Erythroblast (primary cell): ENCODE measurements around the gene NEDD9.

ENCODE experiments used
- DNase-seq, 2 experiments: peaks; one replicate each; lab custom pipeline; 2025; lab: John Stamatoyannopoulos, UW
- GATA1 ChIP-seq: IDR thresholded peaks from 2 replicates; pipeline ENCODE4 v1.6.1; 2011; ENCODE audit warnings: low read depth, mild to moderate bottlenecking, control low read depth, low read length, moderate library complexity
- POLR2A ChIP-seq: IDR thresholded peaks from 2 replicates; pipeline ENCODE4 v1.6.1; 2011; ENCODE audit warnings: mild to moderate bottlenecking, low read length

The NEDD9 gene

GRCh38 chr6:11250108-11250507 lies 17.6 kb upstream of the NEDD9 start:
- DNase-seq: no peak
- no peak for TF ChIP-seq GATA1
- TF ChIP-seq POLR2A: no peak

- no peak for DNase-seq
- TF ChIP-seq GATA1 (no peak), POLR2A (no peak)
Measured at GRCh38 chr6:11248974-11249761, 16.7 kb upstream of the NEDD9 start.

- no peak for DNase-seq
- no peak for TF ChIP-seq GATA1
- TF ChIP-seq POLR2A: no peak
Measured at GRCh38 chr6:11246722-11247121, 14.3 kb upstream of the NEDD9 start.

GRCh38 chr6:11245381-11246256 lies 13.2 kb upstream of the NEDD9 start:
- DNase-seq: no peak

GRCh38 chr6:11244387-11245126 lies 12.1 kb upstream of the NEDD9 start:
- TF ChIP-seq POLR2A: no peak
- no peak for TF ChIP-seq GATA1
- no peak for DNase-seq

More at GRCh38 chr6:11245381-11246256, 13.2 kb upstream of the NEDD9 start:
- TF ChIP-seq GATA1 (no peak), POLR2A (no peak)

GRCh38 chr6:11243861-11244260 lies 11.4 kb upstream of the NEDD9 start:
- TF ChIP-seq GATA1 (no peak), POLR2A (no peak)
- no peak for DNase-seq

- no peak for DNase-seq
Measured at GRCh38 chr6:11242711-11243110, 10.2 kb upstream of the NEDD9 start.

GRCh38 chr6:11241793-11242201 lies 9.3 kb upstream of the NEDD9 start:
- TF ChIP-seq GATA1 (no peak), POLR2A (no peak)
- no peak for DNase-seq

More at GRCh38 chr6:11242711-11243110, 10.2 kb upstream of the NEDD9 start:
- no peak for TF ChIP-seq GATA1
- TF ChIP-seq POLR2A: no peak

- no peak for DNase-seq
- no peak for TF ChIP-seq GATA1
- no peak for TF ChIP-seq POLR2A
Measured at GRCh38 chr6:11241154-11241792, 8.8 kb upstream of the NEDD9 start.

- TF ChIP-seq POLR2A (no peak), GATA1 (no peak)
- DNase-seq: no peak
Measured at GRCh38 chr6:11237956-11238355, 5.5 kb upstream of the NEDD9 start.

- no peak for DNase-seq
- TF ChIP-seq GATA1: no peak
- TF ChIP-seq POLR2A: no peak
Measured at GRCh38 chr6:11237428-11237827, 5.0 kb upstream of the NEDD9 start.

- TF ChIP-seq GATA1: no peak
- no peak for TF ChIP-seq POLR2A
- no peak for DNase-seq
Measured at GRCh38 chr6:11236915-11237314, 4.4 kb upstream of the NEDD9 start.

GRCh38 chr6:11236076-11236750 lies 3.7 kb upstream of the NEDD9 start:
- DNase-seq: no peak
- TF ChIP-seq POLR2A: no peak
- TF ChIP-seq GATA1: no peak
